ENCODE data around the gene ITFG2.

- TF ChIP-seq CTCF (IDR thresholded peaks at IDR 0.05) (no peak), EP300 (IDR thresholded peaks at IDR 0.05) (no peak)
These were observed 21.4 kb upstream of the ITFG2 start for GRCh38 chr12:2791089-2791488.

Measured in ovary (tissue), 3 donors.